HG03354 (cell line): Measurements from ENCODE around the gene P3H3.

ENCODE experiments used
- ATAC-seq: cut with Tn5 transposase; IDR thresholded peaks from one replicate; pipeline ENCODE4 v1.9.1; 2021; ENCODE audit warnings: mild to moderate bottlenecking; ENCODE audit not compliant: unreplicated experiment, poor library complexity, severe bottlenecking

The P3H3 gene

DNA sequence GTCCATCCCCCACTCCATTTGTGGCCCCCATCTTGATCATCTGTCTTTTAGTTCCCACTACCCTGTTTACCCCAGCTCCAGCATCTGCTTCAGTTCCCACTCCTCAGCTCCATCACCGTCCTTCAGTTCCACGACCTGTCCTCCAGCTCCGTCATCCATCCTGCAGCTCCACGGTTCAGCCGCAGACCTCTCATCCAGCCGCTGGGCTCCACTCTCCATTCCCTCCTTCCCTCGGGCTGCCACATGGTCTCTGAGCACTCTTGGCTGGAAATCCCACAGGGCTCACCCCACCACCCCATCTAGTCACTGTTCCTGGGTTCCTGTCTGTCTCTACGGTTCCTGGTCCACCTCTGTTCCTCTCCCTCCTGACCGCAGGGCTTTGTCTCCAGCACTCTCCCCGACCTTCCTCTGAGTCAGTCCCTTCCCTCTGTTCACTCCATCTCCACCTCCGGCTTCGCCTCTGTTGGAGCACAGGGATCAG, 3.3 kb upstream of the P3H3 start:
- no peak for ATAC-seq

DNA sequence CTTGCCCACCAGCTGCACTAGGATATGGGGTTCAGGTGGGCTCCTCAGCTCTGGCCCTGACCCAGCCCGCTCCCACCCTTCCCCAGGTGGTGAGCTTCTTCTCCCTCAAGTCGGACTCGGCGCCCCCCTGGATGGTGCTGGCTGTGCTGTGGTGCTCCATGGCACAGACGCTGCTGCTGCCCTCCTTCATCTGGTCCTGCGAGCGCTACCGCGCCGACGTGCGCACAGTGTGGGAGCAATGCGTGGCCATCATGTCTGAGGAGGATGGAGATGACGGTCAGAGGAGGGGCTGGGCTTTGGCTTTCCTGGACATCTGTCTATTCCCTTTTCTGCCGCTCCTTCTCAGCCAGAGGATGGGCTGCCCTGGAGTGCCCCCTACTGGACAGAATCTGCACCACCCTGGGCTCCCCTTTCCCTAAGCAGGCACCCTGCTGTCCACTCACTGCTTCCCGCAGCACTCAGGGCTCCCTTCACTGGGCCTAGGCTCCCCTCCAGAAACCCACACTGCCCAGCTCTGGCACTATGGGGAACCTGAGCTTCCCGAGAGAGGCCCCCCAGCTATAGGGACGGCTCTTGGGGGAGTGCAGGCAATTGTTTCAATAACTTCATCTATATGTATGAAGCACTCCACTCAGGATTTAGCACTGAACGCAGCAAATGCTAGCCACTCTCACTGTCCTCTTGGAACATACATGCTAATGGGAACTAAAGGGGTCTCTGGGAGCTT, 2.6 kb upstream of the P3H3 start:
- ATAC-seq = peak; percentile 45

DNA sequence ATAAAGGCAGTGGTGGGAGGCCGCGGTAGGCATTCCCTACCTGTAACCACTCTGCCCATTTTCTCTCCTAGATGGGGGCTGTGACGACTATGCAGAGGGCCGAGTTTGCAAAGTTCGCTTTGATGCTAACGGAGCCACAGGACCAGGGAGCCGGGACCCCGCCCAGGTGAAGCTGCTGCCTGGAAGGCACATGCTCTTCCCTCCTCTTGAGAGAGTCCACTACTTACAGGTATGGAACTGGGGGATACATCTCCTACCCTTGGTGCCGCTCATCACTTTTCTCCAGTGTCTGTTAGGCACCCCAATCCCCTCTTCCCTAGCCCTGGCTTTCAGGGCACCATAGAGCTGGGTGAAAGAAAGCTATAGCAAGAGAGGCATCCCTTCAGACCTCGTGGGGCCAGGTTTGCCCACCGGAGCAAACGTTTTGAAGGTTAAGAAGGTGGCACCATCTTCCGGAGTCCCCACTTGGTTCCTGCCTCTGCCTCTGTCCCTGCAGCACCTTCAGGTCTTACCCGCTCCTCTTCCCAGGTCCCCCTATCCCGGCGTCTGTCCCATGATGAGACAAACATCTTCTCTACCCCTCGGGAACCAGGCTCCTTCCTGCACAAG, 2.0 kb upstream of the P3H3 start:
- ATAC-seq = no peak

DNA sequence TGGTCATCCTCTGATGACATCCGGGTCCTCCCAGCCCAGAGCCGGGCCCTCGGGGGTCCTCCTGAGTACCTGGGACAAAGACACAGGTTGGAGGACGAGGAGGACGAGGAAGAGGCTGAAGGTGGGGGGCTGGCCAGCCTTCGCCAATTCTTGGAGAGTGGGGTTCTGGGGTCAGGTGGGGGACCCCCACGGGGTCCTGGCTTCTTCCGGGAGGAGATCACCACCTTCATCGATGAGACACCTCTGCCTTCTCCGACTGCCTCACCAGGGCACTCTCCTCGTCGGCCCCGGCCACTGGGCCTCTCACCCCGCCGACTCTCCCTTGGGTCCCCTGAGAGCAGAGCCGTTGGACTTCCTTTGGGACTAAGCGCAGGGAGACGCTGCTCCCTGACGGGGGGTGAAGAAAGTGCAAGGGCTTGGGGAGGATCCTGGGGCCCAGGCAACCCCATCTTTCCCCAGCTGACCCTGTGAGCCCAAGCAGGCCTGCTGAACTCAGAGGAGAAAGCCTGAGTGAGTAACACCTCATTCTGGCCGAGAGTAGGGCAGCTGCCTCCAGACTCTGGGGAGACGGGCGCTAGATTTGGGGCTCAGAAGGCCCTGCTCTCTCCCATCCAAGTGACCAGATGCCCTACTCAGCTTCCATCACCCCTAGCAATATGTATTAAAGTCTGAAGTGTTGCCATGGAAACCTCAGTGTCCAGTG, 1.3 kb upstream of the P3H3 start:
- ATAC-seq = no peak

DNA sequence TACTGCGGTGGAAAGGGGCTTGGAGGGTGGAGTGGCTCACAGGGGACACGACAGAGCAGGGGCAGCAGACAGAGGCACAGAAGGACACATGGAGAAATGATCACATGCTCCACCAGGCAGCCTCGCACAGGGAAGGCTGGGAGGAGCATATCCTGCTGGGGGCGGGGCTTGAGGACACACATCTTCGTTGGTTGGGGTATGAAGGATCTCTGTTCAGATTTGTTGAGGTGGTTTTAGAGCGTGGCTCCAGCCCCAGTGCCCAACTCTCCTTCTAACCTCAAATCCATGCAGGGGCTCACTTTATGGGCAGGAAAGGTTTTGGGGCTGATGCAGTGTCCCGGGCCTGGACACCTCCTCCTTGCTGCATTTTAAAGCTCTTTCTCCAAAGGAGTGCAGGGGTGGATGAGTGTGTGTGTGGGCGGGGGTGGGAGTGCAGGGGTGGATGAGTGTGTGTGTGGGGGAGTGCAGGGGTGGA, 733 bp upstream of the P3H3 start:
- no peak for ATAC-seq

DNA sequence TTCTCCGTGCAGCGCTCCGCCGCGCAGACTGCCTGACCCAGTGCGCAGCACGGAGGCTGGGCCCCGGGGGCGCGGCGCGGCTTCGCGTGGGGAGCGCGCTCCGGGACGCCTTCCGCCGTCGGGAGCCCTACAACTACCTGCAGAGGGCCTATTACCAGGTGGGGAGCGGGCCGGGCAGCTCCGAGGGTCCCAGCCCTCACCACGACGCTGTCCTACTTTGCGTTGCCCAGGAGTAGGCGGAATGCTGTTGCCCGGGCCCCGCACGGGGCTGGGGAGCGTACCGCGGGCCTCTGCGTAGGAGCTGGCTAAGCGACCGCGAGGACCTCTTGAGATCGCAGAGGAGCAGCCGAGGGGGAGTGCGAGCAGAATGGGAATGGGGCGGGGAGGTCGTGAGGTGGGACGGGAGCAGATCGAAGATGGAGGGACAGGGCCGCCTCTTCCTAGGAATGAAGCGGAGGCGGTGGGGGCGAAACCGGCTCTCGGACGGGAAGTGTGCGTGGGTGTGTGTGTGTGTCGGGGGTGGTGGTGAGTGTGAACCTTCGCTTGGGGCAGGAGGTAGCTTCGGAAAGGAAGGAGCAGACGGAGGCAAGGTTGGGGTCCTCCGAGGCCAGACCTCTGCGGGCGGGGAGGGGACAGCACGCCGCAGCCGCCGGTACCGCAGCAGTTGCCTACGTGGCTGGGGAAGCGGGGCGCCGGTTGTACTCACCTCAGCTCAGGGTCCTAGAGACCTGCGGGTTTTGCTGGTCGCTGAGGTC, 751 bp downstream of the P3H3 start:
- ATAC-seq = no peak

DNA sequence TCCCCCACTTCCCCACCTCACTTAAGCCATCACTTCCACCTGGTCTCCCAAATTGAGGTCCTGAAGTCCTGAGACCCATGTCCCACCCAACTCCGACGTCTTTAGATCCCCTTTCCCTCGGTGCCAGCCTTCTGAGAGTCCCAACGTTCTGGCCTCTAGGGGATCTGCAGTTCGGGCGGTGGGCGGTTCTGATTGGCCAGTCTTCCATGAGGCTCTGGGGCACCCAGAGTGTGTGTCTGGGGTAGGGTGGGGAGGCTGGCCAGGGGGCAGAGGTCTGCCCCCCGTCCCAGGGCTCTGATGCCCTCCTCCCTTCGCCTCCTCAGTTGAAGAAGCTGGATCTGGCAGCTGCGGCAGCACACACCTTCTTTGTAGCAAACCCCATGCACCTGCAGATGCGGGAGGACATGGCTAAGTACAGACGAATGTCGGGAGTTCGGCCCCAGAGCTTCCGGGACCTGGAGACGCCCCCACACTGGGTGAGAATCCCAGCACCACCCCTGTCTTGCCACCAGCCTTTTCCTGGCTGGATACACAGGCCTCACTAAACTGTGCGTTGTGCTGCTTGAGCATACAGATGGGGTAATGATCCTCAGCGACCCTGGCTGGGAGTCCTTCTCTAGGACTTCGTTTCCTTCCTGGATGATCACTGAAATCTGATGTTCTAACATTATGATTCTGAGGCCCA, 1.5 kb downstream of the P3H3 start:
- no peak for ATAC-seq

DNA sequence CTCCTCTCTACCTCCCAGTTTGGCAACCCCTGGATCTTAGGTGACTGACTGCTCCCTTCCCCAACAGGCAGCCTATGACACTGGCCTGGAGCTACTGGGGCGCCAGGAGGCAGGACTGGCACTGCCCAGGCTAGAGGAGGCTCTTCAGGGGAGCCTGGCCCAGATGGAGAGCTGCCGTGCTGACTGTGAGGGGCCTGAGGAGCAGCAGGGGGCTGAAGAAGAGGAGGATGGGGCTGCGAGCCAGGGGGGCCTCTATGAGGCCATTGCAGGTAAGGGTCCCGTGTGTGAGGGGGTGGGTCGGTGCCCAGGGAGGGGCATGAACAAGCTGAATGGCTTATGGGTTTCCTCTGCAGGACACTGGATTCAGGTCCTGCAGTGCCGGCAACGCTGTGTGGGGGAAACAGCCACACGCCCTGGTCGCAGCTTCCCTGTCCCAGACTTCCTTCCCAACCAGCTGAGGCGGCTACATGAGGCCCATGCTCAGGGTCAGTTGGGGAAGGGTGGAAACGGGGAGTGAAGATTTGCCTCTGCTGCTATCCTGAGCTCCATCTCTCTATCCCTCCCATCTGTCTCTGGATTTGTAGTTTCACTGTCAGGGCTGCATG, 2.2 kb downstream of the P3H3 start:
- no peak for ATAC-seq

DNA sequence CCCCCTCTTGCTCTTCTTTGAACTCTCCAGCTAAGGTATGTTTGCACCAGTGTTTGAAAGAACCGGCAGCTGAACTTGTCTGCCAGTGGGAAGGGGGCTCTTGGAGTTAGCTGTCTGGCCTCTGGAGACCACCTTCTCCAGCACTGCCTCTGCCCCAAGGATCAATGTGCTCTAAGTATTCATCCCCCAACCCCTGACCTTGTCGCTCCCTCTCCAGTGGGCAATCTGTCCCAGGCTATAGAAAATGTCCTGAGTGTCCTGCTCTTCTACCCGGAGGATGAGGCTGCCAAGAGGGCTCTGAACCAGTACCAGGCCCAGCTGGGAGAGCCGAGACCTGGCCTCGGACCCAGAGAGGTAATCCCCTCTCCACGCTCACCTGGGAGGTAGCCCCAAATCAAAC, 2.8 kb downstream of the P3H3 start:
- no peak for ATAC-seq

DNA sequence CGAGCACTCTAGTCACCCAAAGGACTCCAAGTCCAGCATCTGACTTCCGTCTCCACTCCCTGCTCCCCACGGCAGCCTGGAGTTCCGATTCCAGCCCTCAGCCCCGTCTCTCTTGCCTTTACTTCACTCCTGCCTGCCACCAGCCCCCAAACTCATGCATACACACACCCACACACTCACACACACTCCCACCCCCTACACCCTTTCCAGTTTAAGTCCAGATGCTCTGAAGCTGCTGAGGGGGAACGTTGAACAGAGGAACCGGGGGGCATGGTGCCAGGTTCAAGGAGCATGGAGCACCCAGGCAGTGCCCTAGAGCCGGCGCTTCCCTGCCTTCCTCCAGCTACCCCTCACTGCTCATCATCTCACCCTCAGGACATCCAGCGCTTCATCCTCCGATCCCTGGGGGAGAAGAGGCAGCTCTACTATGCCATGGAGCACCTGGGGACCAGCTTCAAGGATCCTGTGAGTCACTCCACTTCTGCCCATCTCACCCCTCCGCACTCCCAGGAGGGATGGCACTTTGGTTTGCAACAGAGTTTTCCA, 3.3 kb downstream of the P3H3 start:
- ATAC-seq = no peak

DNA sequence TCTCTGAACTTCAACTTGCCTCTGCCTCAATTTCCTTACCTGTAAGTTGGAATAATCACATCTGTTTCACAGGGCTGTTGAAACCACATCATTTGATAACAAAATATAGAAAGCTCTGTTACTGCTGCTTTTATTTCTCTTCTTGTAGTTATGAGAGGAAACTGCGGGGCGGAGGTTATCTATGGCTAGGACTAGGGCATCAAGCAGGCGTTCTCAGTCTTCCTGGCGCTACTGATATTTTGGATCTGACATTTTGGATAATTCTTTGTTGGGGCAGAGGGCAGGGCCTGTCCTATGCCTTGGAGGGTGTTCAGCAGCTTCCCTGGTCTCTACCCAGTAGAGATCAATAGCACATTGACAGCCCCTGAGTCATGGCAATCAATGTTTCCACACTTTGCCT, 3.9 kb downstream of the P3H3 start:
- ATAC-seq = no peak

DNA sequence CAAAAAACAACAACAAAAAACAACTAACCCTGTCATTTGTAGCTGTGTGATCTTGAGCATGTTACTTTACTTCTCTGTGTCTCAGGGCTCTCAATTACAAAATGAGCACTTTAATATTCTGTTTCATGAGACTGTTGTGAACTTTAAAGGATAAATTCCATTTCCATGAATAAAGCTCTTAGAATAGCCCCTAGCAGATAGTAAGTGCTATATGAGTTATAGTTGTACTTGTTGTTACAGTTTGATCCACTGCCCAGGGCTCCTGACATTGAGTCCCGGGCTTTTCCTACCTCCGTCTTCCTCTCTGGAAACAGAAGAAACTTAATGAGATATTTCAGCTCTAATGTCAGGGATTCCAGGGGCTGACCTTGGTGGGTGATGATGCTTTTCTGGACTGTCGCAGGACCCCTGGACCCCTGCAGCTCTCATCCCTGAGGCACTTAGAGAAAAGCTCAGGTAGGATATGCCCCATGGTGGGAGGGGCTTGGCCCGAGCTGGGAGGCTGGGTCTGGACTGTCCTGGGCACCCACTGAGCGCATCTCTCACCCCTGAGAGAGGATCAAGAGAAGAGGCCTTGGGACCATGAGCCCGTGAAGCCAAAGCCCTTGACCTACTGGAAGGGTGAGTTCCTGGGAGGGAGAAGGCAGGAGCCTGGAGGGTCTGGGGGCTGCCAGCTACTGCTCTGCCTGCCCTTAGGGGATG, 5.1 kb downstream of the P3H3 start:
- ATAC-seq = no peak

DNA sequence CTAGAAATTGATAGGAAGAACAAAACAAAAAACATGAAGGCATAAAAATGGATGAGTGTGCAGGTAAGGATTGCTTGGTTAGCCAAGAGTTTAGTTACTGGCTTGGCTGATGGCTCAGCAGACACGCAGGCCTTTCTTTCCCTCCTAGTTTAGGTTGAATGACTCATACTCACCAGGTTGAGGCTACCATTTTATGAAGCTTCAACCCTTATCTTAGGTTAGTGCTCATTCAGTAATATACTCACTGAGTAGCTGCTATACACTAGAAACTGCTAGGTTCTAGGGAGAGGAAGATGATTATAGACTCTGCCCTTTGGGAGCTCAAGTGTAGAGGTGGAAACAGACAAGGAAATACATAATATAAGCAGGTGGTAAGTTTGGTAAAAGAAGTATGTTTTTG, 6.0 kb downstream of the P3H3 start:
- ATAC-seq = no peak

DNA sequence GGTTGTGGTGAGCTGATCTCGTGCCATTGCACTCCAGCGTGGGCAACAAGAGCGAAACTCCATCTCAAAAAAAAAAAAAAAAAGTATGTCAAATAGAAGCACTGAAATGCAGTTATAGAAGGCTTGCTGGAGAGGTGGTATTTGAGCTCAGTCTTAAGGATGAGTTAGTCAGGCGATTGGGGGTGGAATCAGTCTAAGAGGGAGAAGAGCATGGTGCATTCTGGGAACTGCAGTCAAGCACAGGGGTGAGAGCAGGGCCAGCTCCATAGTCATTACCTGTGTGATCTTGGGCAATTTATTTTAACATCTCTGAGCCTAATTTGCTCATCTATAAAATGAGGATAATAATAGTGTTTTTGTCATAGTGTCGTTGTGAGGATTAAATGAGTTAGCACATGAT, 6.7 kb downstream of the P3H3 start:
- no peak for ATAC-seq

DNA sequence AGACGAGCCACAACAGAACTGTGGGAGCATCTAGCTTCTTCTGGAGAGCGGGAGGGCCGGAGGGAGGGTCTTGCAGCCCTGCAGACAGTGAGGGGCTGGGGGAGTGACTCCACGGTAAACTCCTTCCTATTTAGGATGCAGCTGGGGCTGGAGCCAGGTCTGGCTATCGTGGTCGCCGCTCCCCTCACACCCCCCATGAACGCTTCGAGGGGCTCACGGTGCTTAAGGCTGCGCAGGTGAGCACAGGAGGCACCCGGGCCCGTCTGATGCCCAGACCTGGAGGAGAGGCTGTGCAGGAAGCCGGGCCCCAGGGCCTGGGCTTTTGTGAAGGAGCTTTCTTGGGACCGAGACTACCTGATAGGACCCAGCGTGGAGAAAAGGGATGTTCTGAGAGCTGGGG, 8.6 kb downstream of the P3H3 start:
- ATAC-seq = no peak

DNA sequence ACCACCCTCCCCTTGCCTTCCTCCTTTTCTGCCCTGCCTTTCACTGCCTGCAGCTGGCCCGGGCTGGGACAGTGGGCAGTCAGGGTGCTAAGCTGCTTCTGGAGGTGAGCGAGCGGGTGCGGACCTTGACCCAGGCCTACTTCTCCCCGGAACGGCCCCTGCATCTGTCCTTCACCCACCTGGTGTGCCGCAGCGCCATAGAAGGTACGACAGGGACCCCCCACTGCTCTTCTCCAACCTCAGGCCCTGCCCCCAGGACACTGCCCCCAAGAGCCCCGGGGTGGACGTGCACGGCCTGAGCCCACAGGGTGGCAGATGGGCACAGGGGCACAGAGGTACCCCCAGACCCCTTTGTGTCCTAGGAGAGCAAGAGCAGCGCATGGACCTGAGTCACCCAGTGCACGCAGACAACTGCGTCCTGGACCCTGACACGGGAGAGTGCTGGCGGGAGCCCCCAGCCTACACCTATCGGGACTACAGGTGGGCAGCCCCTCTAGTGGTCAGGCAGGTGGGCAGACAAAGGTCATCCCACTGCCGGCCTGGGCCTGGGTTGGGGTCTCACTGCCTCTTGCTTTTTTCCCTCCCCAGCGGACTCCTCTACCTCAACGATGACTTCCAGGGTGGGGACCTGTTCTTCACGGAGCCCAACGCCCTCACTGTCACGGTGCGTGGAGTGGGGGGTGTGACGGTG, 9.3 kb downstream of the P3H3 start:
- no peak for ATAC-seq

DNA sequence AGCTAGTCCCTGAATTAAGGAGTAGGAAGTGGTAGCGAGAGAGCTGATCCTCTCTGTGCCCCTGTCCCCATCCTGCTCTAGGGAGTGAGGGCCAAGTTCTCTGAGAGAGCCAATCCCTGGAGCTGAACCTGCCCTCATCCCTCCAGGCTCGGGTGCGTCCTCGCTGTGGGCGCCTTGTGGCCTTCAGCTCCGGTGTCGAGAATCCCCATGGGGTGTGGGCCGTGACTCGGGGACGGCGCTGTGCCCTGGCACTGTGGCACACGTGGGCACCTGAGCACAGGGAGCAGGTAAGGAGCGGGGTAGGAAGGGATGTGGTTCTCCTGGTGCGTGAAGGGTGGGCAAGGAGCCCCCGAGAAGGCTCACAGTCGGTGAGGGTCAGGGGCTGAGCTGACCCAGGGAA, 10.6 kb downstream of the P3H3 start:
- ATAC-seq = no peak
